Endothelial cell of umbilical vein (primary cell): ENCODE results near the gene FOXK1.

Source experiments
- EZH2 ChIP-seq: IDR thresholded peaks from 2 replicates; pipeline ENCODE4 v1.6.1; 2012; ENCODE audit warnings: borderline replicate concordance, low read depth, mild to moderate bottlenecking, moderate library complexity, low read length, inconsistent platforms; ENCODE audit not compliant: severe bottlenecking
- GATA2 ChIP-seq: IDR thresholded peaks from 2 replicates; pipeline ENCODE4 v1.7.0; 2011; ENCODE audit warnings: low read depth, mild to moderate bottlenecking, moderate library complexity, mixed read lengths, low read length; ENCODE audit not compliant: insufficient read length, insufficient read depth
- MAX ChIP-seq: IDR thresholded peaks from 2 replicates; pipeline ENCODE4 v1.6.1; 2011; ENCODE audit not compliant: insufficient read depth, insufficient read length
- MYC ChIP-seq: IDR thresholded peaks from one replicate; pipeline ENCODE4 v1.6.1; 2011; ENCODE audit warnings: mild to moderate bottlenecking, low read depth, low read length
- POLR2A ChIP-seq: IDR thresholded peaks from 2 replicates; pipeline ENCODE4 v1.6.1; 2012; ENCODE audit warnings: low read depth, mild to moderate bottlenecking, control low read depth, low read length
- POLR2AphosphoS5 ChIP-seq: IDR thresholded peaks from 2 replicates; pipeline ENCODE4 v1.6.1; 2012; ENCODE audit warnings: low read depth, mild to moderate bottlenecking, control low read depth, low read length, moderate library complexity; ENCODE audit not compliant: insufficient read depth
- TF ChIP-seq, protein P1 (sequence below), 2 donors: IDR thresholded peaks; 1 replicate in 1 of 2; 2 replicates in 1 of 2; pipeline ENCODE4 v1.5.1; 2011; ENCODE audit warnings: low read length in 2 of 2, mild to moderate bottlenecking in 2 of 2, moderate library complexity in 2 of 2, control low read depth in 1 of 2, inconsistent platforms in 1 of 2, low read depth in 1 of 2; ENCODE audit not compliant: insufficient read depth in 1 of 2; ENCODE audit errors: extremely low read depth in 1 of 2

- no peak for TF ChIP-seq POLR2AphosphoS5
- TF ChIP-seq, protein P1, sequence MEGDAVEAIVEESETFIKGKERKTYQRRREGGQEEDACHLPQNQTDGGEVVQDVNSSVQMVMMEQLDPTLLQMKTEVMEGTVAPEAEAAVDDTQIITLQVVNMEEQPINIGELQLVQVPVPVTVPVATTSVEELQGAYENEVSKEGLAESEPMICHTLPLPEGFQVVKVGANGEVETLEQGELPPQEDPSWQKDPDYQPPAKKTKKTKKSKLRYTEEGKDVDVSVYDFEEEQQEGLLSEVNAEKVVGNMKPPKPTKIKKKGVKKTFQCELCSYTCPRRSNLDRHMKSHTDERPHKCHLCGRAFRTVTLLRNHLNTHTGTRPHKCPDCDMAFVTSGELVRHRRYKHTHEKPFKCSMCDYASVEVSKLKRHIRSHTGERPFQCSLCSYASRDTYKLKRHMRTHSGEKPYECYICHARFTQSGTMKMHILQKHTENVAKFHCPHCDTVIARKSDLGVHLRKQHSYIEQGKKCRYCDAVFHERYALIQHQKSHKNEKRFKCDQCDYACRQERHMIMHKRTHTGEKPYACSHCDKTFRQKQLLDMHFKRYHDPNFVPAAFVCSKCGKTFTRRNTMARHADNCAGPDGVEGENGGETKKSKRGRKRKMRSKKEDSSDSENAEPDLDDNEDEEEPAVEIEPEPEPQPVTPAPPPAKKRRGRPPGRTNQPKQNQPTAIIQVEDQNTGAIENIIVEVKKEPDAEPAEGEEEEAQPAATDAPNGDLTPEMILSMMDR (IDR thresholded peaks at IDR 0.05; ENCODE audit: extremely low read depth in 1 of 2, insufficient read depth in 1 of 2, low read depth in 1 of 2, low read length in 2 of 2), result no peak
- TF ChIP-seq EZH2, result no peak
- TF ChIP-seq MAX, result no peak
- TF ChIP-seq POLR2A, result no peak
- TF ChIP-seq MYC, result no peak
- TF ChIP-seq GATA2, result no peak
These were observed 48.2 kb downstream of the FOXK1 start for GRCh38 chr7:4730276-4730675.
